AG04449 (cell line): ENCODE data around the gene SOAT2.
"Not testable (repeated sequence)": the region's sequence is repeated elsewhere in the genome, so short reads cannot be mapped to it uniquely, and the experiment has no call there.

Experiments used
- CTCF ChIA-PET: fragments of 350-600 bp; formaldehyde crosslinking; extraction: SDS; loops from one replicate; lab custom pipeline; 2021; ENCODE audit warnings: antibody characterized with exemption; lab: Yijun Ruan, JAX
- POLR2A ChIA-PET: fragments of 400-600, 350-600 bp; formaldehyde crosslinking; extraction: SDS; loops from one replicate; lab custom pipeline; 2020; ENCODE audit warnings: antibody characterized with exemption, inconsistent platforms; lab: Yijun Ruan, JAX
- DNase-seq: peaks from one replicate; pipeline ENCODE4 v3.0.0-alpha.2; 2010; ENCODE audit warnings: low read depth, low spot score
- H3K4me3 ChIP-seq: 2 replicates; pipeline ENCODE4 v1.5.1; 2011; ENCODE audit warnings: low read depth, mild to moderate bottlenecking, control low read depth, low read length
- TF ChIP-seq, protein P1 (sequence below): IDR thresholded peaks from one replicate; pipeline ENCODE4 v1.5.1; 2011; ENCODE audit warnings: mild to moderate bottlenecking, moderate library complexity, low read length, control low read depth, inconsistent platforms; ENCODE audit not compliant: insufficient read depth; ENCODE audit errors: missing control alignments

SOAT2 gene

DNA sequence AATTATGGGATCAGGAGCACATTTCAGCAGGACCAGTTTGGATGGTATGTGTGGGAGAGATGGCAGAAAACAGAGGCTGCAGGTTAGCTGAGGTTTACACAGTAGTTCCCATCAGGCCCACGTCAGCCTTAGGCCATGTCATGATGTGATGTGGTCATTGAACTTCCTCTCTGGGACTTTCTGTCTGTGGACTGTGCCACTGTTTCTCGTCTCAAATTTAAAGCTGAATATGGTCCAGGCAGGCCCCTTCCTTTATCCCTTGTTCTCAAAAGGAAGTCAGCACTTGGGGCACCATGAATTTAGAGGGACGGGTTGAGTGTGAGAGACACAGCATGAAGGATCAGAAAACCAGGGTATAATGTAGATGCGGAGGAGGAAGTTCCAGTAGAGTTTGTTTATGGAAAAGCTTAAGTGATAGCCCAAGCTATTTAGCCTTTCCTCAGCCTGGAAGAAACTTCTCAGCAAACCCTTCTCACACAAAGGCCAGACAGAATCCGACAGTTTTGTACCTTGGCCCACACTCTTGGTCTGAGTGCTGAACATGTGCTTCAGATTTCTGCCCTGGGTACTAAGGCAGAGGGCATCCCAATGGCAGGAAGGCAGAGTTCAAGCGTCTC is 9.4 kb upstream of the SOAT2 start:
- POLR2A ChIA-PET = interaction anchor here (2.0 kb wide), 1 partner anchor 13 kb away, joined by 4 read pairs; no protein-coding TSS in a partner anchor
- H3K4me3 ChIP-seq = no peak overlapping the region
- DNase-seq = no peak
- CTCF ChIA-PET = interaction anchor here (0.6 to 20.8 kb wide), 7 partner anchors 10 to 105 kb away, joined by 3 to 655 read pairs (median 3); partner anchors contain the start of genes EIF4B, SOAT2 and SPRYD3
- TF ChIP-seq, protein P1, sequence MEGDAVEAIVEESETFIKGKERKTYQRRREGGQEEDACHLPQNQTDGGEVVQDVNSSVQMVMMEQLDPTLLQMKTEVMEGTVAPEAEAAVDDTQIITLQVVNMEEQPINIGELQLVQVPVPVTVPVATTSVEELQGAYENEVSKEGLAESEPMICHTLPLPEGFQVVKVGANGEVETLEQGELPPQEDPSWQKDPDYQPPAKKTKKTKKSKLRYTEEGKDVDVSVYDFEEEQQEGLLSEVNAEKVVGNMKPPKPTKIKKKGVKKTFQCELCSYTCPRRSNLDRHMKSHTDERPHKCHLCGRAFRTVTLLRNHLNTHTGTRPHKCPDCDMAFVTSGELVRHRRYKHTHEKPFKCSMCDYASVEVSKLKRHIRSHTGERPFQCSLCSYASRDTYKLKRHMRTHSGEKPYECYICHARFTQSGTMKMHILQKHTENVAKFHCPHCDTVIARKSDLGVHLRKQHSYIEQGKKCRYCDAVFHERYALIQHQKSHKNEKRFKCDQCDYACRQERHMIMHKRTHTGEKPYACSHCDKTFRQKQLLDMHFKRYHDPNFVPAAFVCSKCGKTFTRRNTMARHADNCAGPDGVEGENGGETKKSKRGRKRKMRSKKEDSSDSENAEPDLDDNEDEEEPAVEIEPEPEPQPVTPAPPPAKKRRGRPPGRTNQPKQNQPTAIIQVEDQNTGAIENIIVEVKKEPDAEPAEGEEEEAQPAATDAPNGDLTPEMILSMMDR = no peak

DNA sequence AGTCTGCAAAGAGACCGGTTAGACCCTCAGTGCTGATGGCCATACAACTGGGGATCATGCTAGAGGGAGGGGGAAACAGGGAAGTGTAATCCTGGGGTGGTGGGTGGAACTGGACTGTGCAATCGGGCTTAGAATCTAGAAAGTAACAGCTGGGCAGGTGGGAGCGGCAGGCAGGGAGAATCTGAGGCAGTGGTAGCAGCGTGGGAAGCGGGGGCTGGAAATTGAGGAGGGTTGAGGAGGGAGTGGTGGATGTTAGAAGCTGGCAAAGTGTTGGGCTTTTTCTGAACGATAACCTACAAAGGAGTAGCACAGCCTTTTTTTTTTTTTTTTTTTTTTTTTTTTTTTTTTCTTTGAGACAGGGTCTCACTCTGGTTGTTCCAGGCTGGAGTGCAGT is 8.9 kb upstream of the SOAT2 start:
- ChIA-PET POLR2A (interaction anchor here (2.0 kb wide), 1 partner anchor 14 kb away, joined by 4 read pairs; no protein-coding TSS in a partner anchor), CTCF (interaction anchor here (0.7 to 20.8 kb wide), 6 partner anchors 9 to 105 kb away, joined by 3 to 655 read pairs (median 4); partner anchors contain the start of genes SOAT2 and SPRYD3)
- no peak overlapping the region for H3K4me3 ChIP-seq
- TF ChIP-seq, protein P1 = no peak
- DNase-seq = no peak

DNA sequence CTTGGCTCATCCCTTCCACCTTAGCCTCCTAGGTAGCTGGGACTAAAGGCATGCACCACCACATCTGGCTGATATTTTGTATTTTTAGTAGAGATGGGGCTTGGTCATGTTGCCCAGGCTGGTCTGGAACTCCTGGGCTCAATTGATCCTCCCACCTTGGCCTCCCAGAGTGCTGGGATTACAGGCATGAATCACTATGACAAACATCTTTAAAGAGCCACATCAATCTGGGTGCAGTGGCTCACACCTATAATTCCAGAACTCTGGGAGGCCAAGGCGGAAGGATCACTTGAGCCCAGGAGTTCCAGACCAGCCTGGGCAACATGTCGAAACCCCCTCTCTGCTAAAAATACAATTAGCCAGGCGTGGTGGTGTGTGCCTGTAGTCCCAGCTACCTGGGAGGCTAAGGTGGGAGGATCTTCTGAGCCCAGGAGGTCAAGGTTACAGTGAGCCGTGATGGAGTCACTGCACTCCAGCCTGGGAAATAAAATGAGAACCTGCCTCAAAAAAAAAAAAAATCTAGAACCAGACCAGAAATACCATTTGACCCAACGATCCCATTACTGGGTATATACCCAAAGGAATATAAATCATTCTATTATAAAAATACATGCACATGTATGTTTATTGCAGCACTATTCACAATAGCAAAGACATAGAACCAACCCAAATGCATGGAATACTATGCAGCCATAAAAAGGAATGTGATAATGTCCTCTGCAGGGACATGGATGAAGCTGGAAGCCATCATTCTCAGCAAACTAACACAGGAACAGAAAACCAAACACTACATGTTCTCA is 8.3 kb upstream of the SOAT2 start:
- not testable (repeated sequence) for H3K4me3 ChIP-seq, DNase-seq
- ChIA-PET CTCF (interaction anchor here (0.8 to 20.8 kb wide), 6 partner anchors 9 to 104 kb away, joined by 3 to 655 read pairs (median 4); partner anchors contain the start of genes SOAT2 and SPRYD3), POLR2A (interaction anchor here (2.0 kb wide), 1 partner anchor 14 kb away, joined by 4 read pairs; no protein-coding TSS in a partner anchor)

DNA sequence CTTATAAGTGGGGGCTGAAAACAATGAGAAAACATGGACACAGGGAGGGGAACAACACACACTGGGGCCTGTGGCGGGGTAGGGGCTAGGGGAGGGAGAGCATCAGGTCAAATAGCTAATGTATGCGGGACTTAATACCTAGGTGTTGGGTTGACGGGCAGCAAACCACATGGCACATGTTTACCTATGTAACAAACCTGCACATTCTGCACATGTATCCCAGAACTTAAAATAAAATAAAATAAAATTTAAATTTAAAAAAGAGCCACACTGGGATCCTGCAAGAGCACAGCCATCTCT is 7.7 kb upstream of the SOAT2 start:
- ChIA-PET POLR2A (interaction anchor here (4.7 kb wide), 1 partner anchor 16 kb away, joined by 86 read pairs; the partner anchor contains the start of gene SPRYD3), CTCF (interaction anchor here (0.8 to 20.8 kb wide), 4 partner anchors 21 to 64 kb away, joined by 4 to 655 read pairs (median 4); partner anchors contain the start of gene SPRYD3)
- not testable (repeated sequence) for H3K4me3 ChIP-seq, DNase-seq

DNA sequence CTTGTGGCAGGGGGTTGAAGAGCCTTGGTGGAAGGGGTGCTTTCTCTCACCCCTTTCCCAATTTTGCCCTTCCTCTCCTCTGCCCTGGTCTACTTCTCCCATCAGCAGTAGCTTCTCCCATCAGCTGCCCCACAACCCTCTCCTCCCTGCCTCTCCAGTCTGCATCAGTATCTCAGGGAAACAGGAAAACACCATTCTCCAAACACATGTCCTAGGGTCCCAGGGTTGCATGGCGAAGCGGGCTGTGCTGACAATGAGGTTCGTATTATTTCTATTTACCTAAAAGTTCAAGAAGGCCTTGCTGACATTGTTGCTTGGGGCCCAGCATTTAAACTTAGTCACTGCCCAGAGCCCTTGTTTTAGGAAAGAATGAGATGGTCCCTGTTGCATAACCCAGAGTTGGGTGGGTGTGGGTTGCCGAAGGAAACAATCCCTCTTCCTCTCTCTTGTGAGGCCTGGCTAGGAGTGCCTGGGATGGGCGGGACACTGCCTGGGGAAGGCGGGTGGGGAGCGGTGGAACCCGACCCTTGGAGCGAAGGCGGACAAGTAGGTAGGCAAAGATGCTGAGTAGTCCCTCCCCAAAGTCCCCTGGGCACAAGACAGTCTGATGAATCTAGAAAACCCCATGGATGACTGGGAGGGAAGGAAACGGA is 7.1 kb upstream of the SOAT2 start:
- ChIA-PET POLR2A (interaction anchor here (4.7 kb wide), 1 partner anchor 17 kb away, joined by 86 read pairs; the partner anchor contains the start of gene SPRYD3), CTCF (interaction anchor here (0.8 to 20.8 kb wide), 3 partner anchors 21 to 63 kb away, joined by 4 to 655 read pairs (median 4); partner anchors contain the start of gene SPRYD3)
- H3K4me3 ChIP-seq = peak overlapping the region; percentile 73
- TF ChIP-seq, protein P1 = no peak
- DNase-seq = peak; percentile 29

DNA sequence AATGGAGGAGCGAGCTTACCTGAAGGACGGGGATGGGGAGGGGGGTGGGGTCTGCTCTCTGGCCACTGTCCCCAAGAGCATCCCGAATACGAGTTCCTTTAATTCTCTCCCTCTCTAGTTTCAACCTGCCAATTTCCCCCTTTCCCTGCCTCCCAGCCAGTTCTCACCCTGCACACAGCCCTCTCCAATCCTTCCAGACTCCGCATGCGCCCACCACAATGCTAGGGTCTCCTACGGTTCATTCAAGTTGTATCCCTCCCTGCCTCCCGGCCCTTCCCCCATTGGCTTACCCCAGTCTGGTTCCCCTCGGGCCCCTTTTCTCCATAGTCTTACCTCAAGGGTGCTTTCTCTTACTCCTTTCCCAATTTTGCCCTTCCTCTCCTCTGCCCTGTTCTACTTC is 6.5 kb upstream of the SOAT2 start:
- ChIA-PET POLR2A (interaction anchor here (1.2 to 4.7 kb wide), 4 partner anchors 12 to 49 kb away, joined by 4 to 86 read pairs (median 49); partner anchors contain the start of genes SPRYD3 and TNS2), CTCF (interaction anchor here (1.0 to 20.8 kb wide), 3 partner anchors 22 to 48 kb away, joined by 3 to 655 read pairs (median 24); partner anchors contain the start of gene SPRYD3)
- peak overlapping the region; percentile 73 for H3K4me3 ChIP-seq
- no peak for DNase-seq
- TF ChIP-seq, protein P1 = no peak
